ENCODE measurements around the gene SLC3A2. TPM values are rescaled to one million over a fixed set of nuclear protein-coding genes. Genes with fewer than 3 reads are reported as not detected.
A peak's percentile ranks its signal among the peaks of the same experiment; 100 is the strongest.

The SLC3A2 gene
- total and polyA plus RNA-seq, 4 donors = 34.3 to 59.5 (median 51.0) TPM

DNA sequence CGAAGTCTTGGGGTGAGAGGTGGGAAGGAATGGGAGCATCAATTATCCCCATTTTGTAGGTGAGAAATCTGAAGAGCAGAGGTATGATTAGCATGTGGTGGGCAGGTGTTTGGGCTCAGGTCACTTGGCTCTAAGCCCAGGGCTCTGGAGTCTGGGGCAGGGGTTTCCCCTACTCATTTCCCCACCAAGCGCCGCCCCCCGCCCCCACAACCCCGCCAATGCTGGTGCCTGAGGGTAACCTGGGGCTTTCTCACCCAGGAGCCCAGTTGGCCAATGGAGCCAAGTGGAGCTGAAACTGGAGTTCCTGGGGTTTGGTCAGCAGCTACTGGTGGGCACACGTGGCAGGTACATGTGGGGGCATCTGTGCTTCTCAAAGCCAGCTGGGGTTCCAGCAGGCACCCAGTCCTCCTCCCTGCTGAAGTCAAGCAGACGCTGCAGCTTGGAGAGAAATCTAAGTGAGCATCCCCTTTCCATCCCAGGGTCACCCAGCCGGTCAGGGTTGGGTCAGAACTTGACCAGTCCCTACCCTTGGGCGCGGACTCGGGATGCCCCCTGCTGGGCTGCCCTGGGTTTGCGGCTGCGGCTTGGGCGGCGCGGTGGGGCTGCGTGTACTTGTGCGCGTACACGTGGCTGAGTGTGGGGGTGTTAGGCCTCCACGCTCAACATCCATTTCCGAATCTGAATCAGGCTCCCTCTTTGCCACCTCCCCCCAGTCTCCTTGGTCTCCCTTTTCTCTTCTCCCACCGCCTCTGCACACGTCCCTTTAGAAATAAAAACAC, 42.1 kb downstream of the SLC3A2 start:
- Histone ChIP-seq H3K36me3 (ENCODE audit: control insufficient read depth in 4 of 4, insufficient read depth in 3 of 4, low read depth in 1 of 4, low read length in 3 of 4) (no peaks in the 10 kb centered on the region), H3K4me3 (ENCODE audit: low read depth in 1 of 3, low read length in 3 of 3) (no peak overlapping the region), H3K9ac (ENCODE audit: low read depth in 1 of 2, low read length in 2 of 2) (no peak overlapping the region), H3K4me1 (ENCODE audit: control insufficient read depth in 4 of 4, insufficient read depth in 4 of 4, low read length in 3 of 4) (peaks cover 6 to 21% (median 14%) of the 10 kb centered on the region in 4 donors), H3K27ac (ENCODE audit: low read depth in 1 of 2, low read length in 2 of 2) (no peak overlapping the region), H3K9me3 (ENCODE audit: control insufficient read depth in 4 of 4, low read length in 3 of 4) (no peaks in the 10 kb centered on the region), H3K27me3 (ENCODE audit: control insufficient read depth in 4 of 4, insufficient read depth in 4 of 4, low read length in 3 of 4) (peaks cover 0 to 16% (median 5%) of the 10 kb centered on the region in 4 donors)
- no peak for TF ChIP-seq YY1 (IDR thresholded peaks at IDR 0.05)
- TF ChIP-seq HNF4A (conservative IDR thresholded peaks at IDR 0.05) = no peak
- TF ChIP-seq EGR1 (IDR thresholded peaks at IDR 0.05; ENCODE audit: low read depth in 2 of 2) = no peak
- TF ChIP-seq, protein P1, sequence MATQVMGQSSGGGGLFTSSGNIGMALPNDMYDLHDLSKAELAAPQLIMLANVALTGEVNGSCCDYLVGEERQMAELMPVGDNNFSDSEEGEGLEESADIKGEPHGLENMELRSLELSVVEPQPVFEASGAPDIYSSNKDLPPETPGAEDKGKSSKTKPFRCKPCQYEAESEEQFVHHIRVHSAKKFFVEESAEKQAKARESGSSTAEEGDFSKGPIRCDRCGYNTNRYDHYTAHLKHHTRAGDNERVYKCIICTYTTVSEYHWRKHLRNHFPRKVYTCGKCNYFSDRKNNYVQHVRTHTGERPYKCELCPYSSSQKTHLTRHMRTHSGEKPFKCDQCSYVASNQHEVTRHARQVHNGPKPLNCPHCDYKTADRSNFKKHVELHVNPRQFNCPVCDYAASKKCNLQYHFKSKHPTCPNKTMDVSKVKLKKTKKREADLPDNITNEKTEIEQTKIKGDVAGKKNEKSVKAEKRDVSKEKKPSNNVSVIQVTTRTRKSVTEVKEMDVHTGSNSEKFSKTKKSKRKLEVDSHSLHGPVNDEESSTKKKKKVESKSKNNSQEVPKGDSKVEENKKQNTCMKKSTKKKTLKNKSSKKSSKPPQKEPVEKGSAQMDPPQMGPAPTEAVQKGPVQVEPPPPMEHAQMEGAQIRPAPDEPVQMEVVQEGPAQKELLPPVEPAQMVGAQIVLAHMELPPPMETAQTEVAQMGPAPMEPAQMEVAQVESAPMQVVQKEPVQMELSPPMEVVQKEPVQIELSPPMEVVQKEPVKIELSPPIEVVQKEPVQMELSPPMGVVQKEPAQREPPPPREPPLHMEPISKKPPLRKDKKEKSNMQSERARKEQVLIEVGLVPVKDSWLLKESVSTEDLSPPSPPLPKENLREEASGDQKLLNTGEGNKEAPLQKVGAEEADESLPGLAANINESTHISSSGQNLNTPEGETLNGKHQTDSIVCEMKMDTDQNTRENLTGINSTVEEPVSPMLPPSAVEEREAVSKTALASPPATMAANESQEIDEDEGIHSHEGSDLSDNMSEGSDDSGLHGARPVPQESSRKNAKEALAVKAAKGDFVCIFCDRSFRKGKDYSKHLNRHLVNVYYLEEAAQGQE (IDR thresholded peaks at IDR 0.05) = no peak
- TF ChIP-seq RAD21 (IDR thresholded peaks at IDR 0.05) = no peak
- TF ChIP-seq, protein P2, sequence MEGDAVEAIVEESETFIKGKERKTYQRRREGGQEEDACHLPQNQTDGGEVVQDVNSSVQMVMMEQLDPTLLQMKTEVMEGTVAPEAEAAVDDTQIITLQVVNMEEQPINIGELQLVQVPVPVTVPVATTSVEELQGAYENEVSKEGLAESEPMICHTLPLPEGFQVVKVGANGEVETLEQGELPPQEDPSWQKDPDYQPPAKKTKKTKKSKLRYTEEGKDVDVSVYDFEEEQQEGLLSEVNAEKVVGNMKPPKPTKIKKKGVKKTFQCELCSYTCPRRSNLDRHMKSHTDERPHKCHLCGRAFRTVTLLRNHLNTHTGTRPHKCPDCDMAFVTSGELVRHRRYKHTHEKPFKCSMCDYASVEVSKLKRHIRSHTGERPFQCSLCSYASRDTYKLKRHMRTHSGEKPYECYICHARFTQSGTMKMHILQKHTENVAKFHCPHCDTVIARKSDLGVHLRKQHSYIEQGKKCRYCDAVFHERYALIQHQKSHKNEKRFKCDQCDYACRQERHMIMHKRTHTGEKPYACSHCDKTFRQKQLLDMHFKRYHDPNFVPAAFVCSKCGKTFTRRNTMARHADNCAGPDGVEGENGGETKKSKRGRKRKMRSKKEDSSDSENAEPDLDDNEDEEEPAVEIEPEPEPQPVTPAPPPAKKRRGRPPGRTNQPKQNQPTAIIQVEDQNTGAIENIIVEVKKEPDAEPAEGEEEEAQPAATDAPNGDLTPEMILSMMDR (IDR thresholded peaks at IDR 0.05; ENCODE audit: low read depth, low read length, missing input control) = peak; percentile 10
- no peak for TF ChIP-seq JUND (IDR thresholded peaks at IDR 0.05)
- TF ChIP-seq NR2F2 (IDR thresholded peaks at IDR 0.05) = no peak
- DNase-seq (ENCODE audit: low spot score) = no peak
- 35% methylated on average over 24 of the region's 24 CpGs for WGBS

DNA sequence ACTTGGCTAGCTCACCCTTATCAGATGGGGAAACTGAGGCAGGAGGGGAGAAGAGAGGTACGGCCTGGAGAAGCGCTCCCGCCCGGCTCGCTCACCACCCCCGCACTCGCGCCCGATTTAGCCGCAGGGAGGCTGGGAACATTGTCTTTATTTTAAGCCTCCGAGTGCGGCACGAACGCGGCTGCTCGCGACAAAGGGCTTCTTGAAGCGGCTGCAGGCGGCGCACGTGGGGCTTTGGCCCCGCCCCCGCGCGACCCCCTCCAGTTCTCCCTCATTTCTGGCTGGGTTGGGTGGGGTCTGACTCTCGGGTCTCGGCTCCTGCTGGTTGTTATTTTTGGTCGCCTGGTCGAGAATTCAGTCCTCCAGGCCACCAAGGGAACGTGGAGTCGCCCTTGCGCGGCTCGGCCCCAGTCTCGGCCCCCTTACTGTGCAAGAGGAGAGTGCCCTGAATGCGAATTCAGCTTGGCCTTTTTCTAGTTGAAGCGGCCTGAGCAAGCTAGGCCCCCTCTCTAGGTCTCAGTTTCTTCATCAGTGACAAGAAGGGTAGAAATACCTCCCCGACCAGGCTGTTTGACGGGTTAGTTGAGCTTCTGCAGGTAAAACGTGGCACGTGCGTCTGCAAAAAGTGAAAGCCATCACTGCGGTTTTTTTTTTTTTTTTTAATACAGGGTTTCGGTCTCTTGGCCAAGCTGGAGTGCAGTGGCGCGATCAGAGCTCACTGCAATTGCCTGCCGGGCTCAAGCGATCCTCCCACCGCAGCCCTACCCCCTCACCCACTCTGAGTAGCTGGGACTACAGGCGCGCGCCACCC, 43.1 kb downstream of the SLC3A2 start:
- no peak overlapping the region for H3K27ac ChIP-seq (ENCODE audit: low read depth in 1 of 2, low read length in 2 of 2)
- no peak overlapping the region for H3K9ac ChIP-seq (ENCODE audit: low read depth in 1 of 2, low read length in 2 of 2)
- H3K27me3 ChIP-seq (ENCODE audit: control insufficient read depth in 4 of 4, insufficient read depth in 4 of 4, low read length in 3 of 4) = peaks cover 0 to 16% (median 7%) of the 10 kb centered on the region in 4 donors
- peaks cover 6 to 21% (median 14%) of the 10 kb centered on the region in 4 donors for H3K4me1 ChIP-seq (ENCODE audit: control insufficient read depth in 4 of 4, insufficient read depth in 4 of 4, low read length in 3 of 4)
- 4% methylated on average over 52 of the region's 52 CpGs for WGBS
- DNase-seq (ENCODE audit: low spot score) = no peak
- H3K4me3 ChIP-seq (ENCODE audit: low read depth in 1 of 3, low read length in 3 of 3) = peak overlapping the region in 1 of 3 donors; percentile 21
- no peaks in the 10 kb centered on the region for H3K9me3 ChIP-seq (ENCODE audit: control insufficient read depth in 4 of 4, low read length in 3 of 4)
- H3K36me3 ChIP-seq (ENCODE audit: control insufficient read depth in 4 of 4, insufficient read depth in 3 of 4, low read depth in 1 of 4, low read length in 3 of 4) = no peaks in the 10 kb centered on the region
- TF ChIP-seq HNF4A (conservative IDR thresholded peaks at IDR 0.05) (no peak), YY1 (IDR thresholded peaks at IDR 0.05) (no peak), JUND (IDR thresholded peaks at IDR 0.05) (no peak), FOXA2 (IDR thresholded peaks at IDR 0.05) (no peak), RXRA (IDR thresholded peaks at IDR 0.05) (no peak), SP1 (IDR thresholded peaks at IDR 0.05) (no peak), EGR1 (IDR thresholded peaks at IDR 0.05; ENCODE audit: low read depth in 2 of 2) (no peak), FOXA1 (IDR thresholded peaks at IDR 0.05) (no peak), NR2F2 (IDR thresholded peaks at IDR 0.05) (no peak), RAD21 (IDR thresholded peaks at IDR 0.05) (no peak)
- TF ChIP-seq, protein P3, sequence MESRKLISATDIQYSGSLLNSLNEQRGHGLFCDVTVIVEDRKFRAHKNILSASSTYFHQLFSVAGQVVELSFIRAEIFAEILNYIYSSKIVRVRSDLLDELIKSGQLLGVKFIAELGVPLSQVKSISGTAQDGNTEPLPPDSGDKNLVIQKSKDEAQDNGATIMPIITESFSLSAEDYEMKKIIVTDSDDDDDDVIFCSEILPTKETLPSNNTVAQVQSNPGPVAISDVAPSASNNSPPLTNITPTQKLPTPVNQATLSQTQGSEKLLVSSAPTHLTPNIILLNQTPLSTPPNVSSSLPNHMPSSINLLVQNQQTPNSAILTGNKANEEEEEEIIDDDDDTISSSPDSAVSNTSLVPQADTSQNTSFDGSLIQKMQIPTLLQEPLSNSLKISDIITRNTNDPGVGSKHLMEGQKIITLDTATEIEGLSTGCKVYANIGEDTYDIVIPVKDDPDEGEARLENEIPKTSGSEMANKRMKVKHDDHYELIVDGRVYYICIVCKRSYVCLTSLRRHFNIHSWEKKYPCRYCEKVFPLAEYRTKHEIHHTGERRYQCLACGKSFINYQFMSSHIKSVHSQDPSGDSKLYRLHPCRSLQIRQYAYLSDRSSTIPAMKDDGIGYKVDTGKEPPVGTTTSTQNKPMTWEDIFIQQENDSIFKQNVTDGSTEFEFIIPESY (IDR thresholded peaks at IDR 0.05) = no peak
- TF ChIP-seq, protein P1 (IDR thresholded peaks at IDR 0.05) = no peak
- TF ChIP-seq, protein P2 (IDR thresholded peaks at IDR 0.05; ENCODE audit: low read depth, low read length, missing input control) = no peak
- TF ChIP-seq, protein P4, sequence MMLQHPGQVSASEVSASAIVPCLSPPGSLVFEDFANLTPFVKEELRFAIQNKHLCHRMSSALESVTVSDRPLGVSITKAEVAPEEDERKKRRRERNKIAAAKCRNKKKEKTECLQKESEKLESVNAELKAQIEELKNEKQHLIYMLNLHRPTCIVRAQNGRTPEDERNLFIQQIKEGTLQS (IDR thresholded peaks at IDR 0.05) = no peak
